ENCODE data around the gene CEP104. TPM values are rescaled to one million over a fixed set of nuclear protein-coding genes. Genes with fewer than 3 reads are reported as not detected.

The CEP104 gene
- 10 to 100 TPM; 29.0 to 32.8 TPM for total RNA-seq

- Mint-ChIP-seq H3K27ac (peak within 1 kb of the TSS; percentile 71), H3K9me3 (no peaks in the 10 kb centered on the region), H3K4me3 (peak within 1 kb of the TSS; percentile 89), H3K36me3 (peaks cover 3% of the 10 kb centered on the region), H3K27me3 (no peaks in the 10 kb centered on the region), H3K4me1 (ENCODE audit: low read depth) (peaks cover 27% of the 10 kb centered on the region)
- intact Hi-C loops (cut with micrococcal nuclease): loop anchor here (1.0 to 2.0 kb wide), 2 partner anchors 43 to 60 kb away; partner anchors contain the start of genes C1orf174 and LRRC47
- peak; percentile 98 for DNase-seq
- POLR2A ChIA-PET: interaction anchor here (1.4 kb wide), 1 partner anchor 43 kb away, joined by 5 read pairs; the partner anchor contains the start of gene C1orf174
- CTCF ChIA-PET: interaction anchor here (0.8 to 3.0 kb wide), 7 partner anchors 27 to 63 kb away, joined by 3 to 11 read pairs (median 4); partner anchors contain the start of genes C1orf174 and LRRC47
Observed at GRCh38 chr1:3856923-3857790, at the start of gene CEP104, which contains the start of gene DFFB. TSS of gene CEP104 (minus strand) at chr1:3857211. CDS start at chr1:3852407, 4,804 bp downstream. TSS of gene DFFB (plus strand) at chr1:3857476. CDS start at chr1:3857604, 128 bp downstream.

GRCh38 chr1:3906672-3907020 lies 49.6 kb upstream of the CEP104 start:
- intact Hi-C loops (cut with micrococcal nuclease): loop anchor here (10.0 kb wide), 1 partner anchor 252 kb away; the partner anchor contains the start of genes TP73 and WRAP73
- Mint-ChIP-seq H3K9me3 (no peaks in the 10 kb centered on the region), H3K4me3 (no peak overlapping the region), H3K27me3 (no peaks in the 10 kb centered on the region), H3K4me1 (ENCODE audit: low read depth) (peaks cover 30% of the 10 kb centered on the region), H3K27ac (no peak overlapping the region), H3K36me3 (no peaks in the 10 kb centered on the region)
- ChIA-PET POLR2A (no interaction called here), CTCF (interaction anchor here (0.7 to 1.2 kb wide), 3 partner anchors 11 to 49 kb away, joined by 3 to 8 read pairs (median 4); partner anchors contain the start of genes CEP104 and DFFB)
- no peak for DNase-seq

GRCh38 chr1:3905953-3906671 lies 49.1 kb upstream of the CEP104 start:
- no peak overlapping the region for H3K27ac Mint-ChIP-seq
- H3K4me1 Mint-ChIP-seq (ENCODE audit: low read depth): peaks cover 30% of the 10 kb centered on the region
- H3K36me3 Mint-ChIP-seq: no peaks in the 10 kb centered on the region
- ChIA-PET CTCF (interaction anchor here (0.7 to 0.9 kb wide), 2 partner anchors 10 to 16 kb away, joined by 3 to 4 read pairs; no protein-coding TSS in a partner anchor), POLR2A (no interaction called here)
- no peak overlapping the region for H3K4me3 Mint-ChIP-seq
- intact Hi-C loops (cut with micrococcal nuclease): loop anchor here (10.0 kb wide), 1 partner anchor 251 kb away; the partner anchor contains the start of genes TP73 and WRAP73
- H3K9me3 Mint-ChIP-seq: no peaks in the 10 kb centered on the region
- H3K27me3 Mint-ChIP-seq: no peaks in the 10 kb centered on the region
- no peak for DNase-seq

GRCh38 chr1:3905266-3905952 lies 48.4 kb upstream of the CEP104 start:
- DNase-seq: no peak
- Mint-ChIP-seq H3K27ac (no peak overlapping the region), H3K36me3 (no peaks in the 10 kb centered on the region), H3K9me3 (no peaks in the 10 kb centered on the region), H3K4me3 (no peak overlapping the region), H3K27me3 (no peaks in the 10 kb centered on the region), H3K4me1 (ENCODE audit: low read depth) (peaks cover 25% of the 10 kb centered on the region)
- POLR2A ChIA-PET: no interaction called here
- intact Hi-C loops (cut with micrococcal nuclease): loop anchor here (10.0 kb wide), 1 partner anchor 251 kb away; the partner anchor contains the start of genes TP73 and WRAP73
- CTCF ChIA-PET: no interaction called here

- intact Hi-C loops (cut with micrococcal nuclease): loop anchor here (10.0 kb wide), 1 partner anchor 250 kb away; the partner anchor contains the start of genes TP73 and WRAP73
- Mint-ChIP-seq H3K4me1 (ENCODE audit: low read depth) (peaks cover 25% of the 10 kb centered on the region), H3K27me3 (no peaks in the 10 kb centered on the region), H3K4me3 (no peak overlapping the region), H3K9me3 (no peaks in the 10 kb centered on the region), H3K36me3 (peaks cover 1% of the 10 kb centered on the region), H3K27ac (no peak overlapping the region)
- no peak for DNase-seq
- POLR2A ChIA-PET: no interaction called here
- CTCF ChIA-PET: no interaction called here
Observed at GRCh38 chr1:3904843-3905185, 47.8 kb upstream of the CEP104 start.

- peak overlapping the region; percentile 34 for H3K27ac Mint-ChIP-seq
- ChIA-PET POLR2A (interaction anchor here (0.5 kb wide), 1 partner anchor 49 kb away, joined by 3 read pairs; no protein-coding TSS in a partner anchor), CTCF (interaction anchor here (2.1 kb wide), 1 partner anchor 47 kb away, joined by 8 read pairs; the partner anchor contains the start of genes CEP104 and DFFB)
- no peaks in the 10 kb centered on the region for H3K9me3 Mint-ChIP-seq
- no peak overlapping the region for H3K4me3 Mint-ChIP-seq
- H3K27me3 Mint-ChIP-seq: no peaks in the 10 kb centered on the region
- no peak for DNase-seq
- intact Hi-C loops (cut with micrococcal nuclease): loop anchor here (10.0 kb wide), 1 partner anchor 249 kb away; the partner anchor contains the start of genes TP73 and WRAP73
- peaks cover 28% of the 10 kb centered on the region for H3K4me1 Mint-ChIP-seq (ENCODE audit: low read depth)
- peaks cover 1% of the 10 kb centered on the region for H3K36me3 Mint-ChIP-seq
Observed at GRCh38 chr1:3904006-3904842, 47.2 kb upstream of the CEP104 start.

DNA sequence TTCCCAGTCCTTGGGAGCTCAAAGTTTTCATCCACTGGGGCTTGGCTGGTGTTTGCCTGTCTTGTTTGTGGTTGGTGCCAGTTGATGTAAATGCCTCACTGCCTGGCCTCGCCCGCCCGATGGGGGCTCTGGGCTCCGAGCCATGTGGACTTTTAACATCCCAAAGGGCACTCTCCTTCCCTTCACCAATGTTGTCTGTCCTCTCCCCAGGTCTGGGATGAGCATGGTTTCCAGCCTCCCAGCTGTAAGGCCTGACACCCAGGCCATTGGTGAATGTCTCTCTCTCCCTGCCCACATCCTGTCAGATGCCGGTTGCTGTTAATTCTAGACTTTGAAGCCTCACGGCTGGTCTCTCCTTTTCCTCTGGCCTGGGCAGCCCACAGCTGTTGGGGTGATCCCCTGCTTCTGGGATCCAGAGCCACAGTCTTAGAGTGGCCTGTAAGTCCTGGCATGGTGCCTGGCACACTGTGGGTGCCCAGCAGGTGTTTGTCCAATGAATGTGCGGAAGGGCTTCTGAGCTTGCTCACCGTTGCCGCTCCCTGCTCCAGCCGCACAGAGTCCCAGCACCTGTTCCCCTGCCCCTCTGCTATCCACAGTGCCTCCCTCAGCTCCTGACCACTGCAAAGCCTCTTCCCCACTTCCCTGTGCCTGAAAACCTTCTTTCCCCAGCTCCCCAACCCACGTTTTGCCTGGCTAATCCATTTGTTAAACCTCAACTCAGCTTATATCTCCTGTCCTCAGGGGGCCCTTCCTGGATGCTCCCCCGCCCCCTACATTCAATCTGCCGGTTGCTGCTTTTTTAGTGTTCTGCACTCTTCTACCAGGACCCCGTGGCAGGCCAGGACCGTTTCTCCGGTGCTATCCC lies 46.4 kb upstream of the CEP104 start:
- Mint-ChIP-seq H3K36me3 (peaks cover 4% of the 10 kb centered on the region), H3K4me1 (ENCODE audit: low read depth) (peaks cover 37% of the 10 kb centered on the region), H3K4me3 (peak overlapping the region; percentile 39), H3K27ac (peak overlapping the region; percentile 74), H3K27me3 (no peaks in the 10 kb centered on the region), H3K9me3 (peaks cover 3% of the 10 kb centered on the region)
- DNase-seq: peak; percentile 37
- POLR2A ChIA-PET: no interaction called here
- CTCF ChIA-PET: interaction anchor here (2.1 kb wide), 1 partner anchor 46 kb away, joined by 8 read pairs; the partner anchor contains the start of genes CEP104 and DFFB
- intact Hi-C loops (cut with micrococcal nuclease): loop anchor here (10.0 kb wide), 1 partner anchor 249 kb away; the partner anchor contains the start of genes TP73 and WRAP73

DNA sequence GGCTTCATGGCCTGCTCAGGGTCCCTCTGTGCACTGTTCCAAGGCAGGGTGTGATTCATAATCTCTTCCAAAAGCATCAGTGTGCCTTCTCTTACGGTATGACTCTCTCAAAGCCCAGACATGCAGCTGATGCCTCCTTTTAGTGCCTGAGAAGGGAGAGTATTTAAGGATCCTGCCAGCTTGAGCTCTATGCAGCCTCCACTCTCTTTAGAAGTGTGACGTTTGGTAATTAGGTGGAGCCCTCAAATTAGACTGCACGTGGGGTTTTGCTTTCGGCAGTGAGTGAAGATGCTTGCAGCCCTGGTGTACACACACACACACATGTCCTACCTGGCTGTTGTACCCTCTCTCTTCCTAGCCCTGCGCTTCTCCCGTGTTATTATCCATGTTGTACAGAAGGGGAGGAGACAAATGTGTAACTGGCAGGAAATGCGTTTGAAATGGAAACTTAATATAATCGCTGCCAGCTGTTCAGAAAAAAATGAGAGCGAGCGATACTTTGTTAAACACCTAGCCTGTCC lies 45.6 kb upstream of the CEP104 start:
- Mint-ChIP-seq H3K36me3 (peaks cover 10% of the 10 kb centered on the region), H3K4me1 (ENCODE audit: low read depth) (peaks cover 42% of the 10 kb centered on the region), H3K27me3 (no peaks in the 10 kb centered on the region), H3K4me3 (peak overlapping the region; percentile 39), H3K27ac (peak overlapping the region; percentile 74), H3K9me3 (peaks cover 10% of the 10 kb centered on the region)
- POLR2A ChIA-PET: no interaction called here
- intact Hi-C loops (cut with micrococcal nuclease): loop anchor here (1.0 to 10.0 kb wide), 2 partner anchors 20 to 248 kb away; partner anchors contain the start of genes TP73 and WRAP73
- DNase-seq: peak; percentile 49
- CTCF ChIA-PET: interaction anchor here (2.1 kb wide), 1 partner anchor 46 kb away, joined by 8 read pairs; the partner anchor contains the start of genes CEP104 and DFFB

DNA sequence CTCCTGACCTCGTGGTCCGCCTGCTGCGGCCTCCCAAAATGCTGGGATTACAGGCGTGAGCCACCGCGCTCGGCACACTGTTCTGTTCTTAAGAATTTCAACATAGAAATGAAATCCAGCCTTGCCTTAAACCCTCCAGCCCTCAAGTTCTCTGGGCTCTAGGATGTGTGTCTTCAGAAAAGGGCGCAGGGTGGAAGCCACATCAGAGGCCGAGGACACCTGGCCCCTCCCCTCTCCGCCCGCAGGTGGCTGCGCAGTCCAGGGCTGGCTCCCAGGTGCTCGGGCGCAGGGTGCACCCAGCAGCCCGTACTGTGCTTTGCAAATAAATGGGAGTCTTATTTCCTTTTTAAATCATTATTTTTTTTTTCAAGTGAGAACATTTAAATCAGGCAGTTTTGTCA lies 45.1 kb upstream of the CEP104 start:
- H3K4me3 Mint-ChIP-seq: peak overlapping the region; percentile 52
- no peaks in the 10 kb centered on the region for H3K27me3 Mint-ChIP-seq
- ChIA-PET POLR2A (no interaction called here), CTCF (interaction anchor here (2.1 to 2.8 kb wide), 2 partner anchors 11 to 45 kb away, joined by 8 to 13 read pairs; partner anchors contain the start of genes CEP104 and DFFB)
- H3K27ac Mint-ChIP-seq: peak overlapping the region; percentile 74
- peaks cover 43% of the 10 kb centered on the region for H3K4me1 Mint-ChIP-seq (ENCODE audit: low read depth)
- intact Hi-C loops (cut with micrococcal nuclease): loop anchor here (1.0 to 10.0 kb wide), 2 partner anchors 20 to 247 kb away; partner anchors contain the start of genes TP73 and WRAP73
- H3K36me3 Mint-ChIP-seq: peaks cover 14% of the 10 kb centered on the region
- DNase-seq: peak; percentile 49
- H3K9me3 Mint-ChIP-seq: peaks cover 13% of the 10 kb centered on the region
